Measurements from ENCODE around the gene CRELD1. TPM values are rescaled to one million over a fixed set of nuclear protein-coding genes. Genes with fewer than 3 reads are reported as not detected.

Gene CRELD1
- total and polyA plus RNA-seq, 2 experiments from 2014 or later = 43.9 to 82.9 TPM

DNA sequence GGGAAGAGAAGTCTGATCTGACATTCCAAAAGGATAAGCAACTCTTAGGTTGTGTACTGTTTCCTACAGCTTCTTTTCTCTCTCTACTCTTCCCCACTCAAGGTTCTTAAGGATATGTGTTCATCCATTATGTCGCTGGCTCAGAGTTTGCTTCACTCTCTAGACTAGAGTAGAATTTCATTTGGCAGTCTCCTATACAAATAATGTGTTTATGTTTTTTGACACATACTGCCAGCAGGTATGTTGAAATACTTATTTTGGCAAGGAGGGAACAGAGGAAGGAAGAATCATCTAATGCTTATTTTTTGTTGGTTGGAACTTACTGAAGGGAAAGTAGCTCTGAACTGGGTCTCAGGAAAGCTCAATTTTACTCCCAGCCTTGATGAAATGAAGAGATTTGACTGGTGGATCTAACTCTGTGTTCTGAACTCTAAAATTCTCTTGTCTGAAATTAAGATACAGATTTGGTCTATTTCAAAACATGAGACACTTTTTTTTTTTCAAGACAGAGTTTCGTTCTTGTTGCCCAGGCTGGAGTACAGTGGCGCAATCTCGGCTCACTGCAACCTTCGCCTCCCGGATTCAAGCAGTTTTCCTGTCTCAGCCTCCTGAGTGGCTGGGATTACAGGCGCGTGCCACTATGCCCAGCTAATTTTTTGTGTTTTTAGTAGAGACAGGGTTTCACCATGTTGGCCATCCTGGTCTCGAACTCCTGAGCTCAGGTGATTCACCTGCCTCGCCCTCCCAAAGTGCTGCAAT, 60.6 kb downstream of the CRELD1 start:
- H3K9me3 ChIP-seq (ENCODE audit: low read depth) = no peaks in the 10 kb centered on the region
- H3K27me3 ChIP-seq = no peaks in the 10 kb centered on the region
- H3K4me2 ChIP-seq = no peak overlapping the region
- no peak for TF ChIP-seq EZH2 (IDR thresholded peaks at IDR 0.05; ENCODE audit: borderline replicate concordance)
- WGBS (ENCODE audit: low lambda C conversion rate, missing lambda C conversion rate) = 97% methylated on average over 10 of the region's 10 CpGs
- no peaks in the 10 kb centered on the region for H3K36me3 ChIP-seq (replicated peaks; ENCODE audit: insufficient read depth, low read depth)
- peaks cover 3% of the 10 kb centered on the region for H3K79me2 ChIP-seq
- no peaks in the 10 kb centered on the region for H4K20me1 ChIP-seq (ENCODE audit: insufficient read depth, poor library complexity, severe bottlenecking)
- no peak overlapping the region for H3K27ac ChIP-seq
- H3K4me3 ChIP-seq = no peak overlapping the region
- no peaks in the 10 kb centered on the region for H3K4me1 ChIP-seq (ENCODE audit: insufficient read depth)
- no peak overlapping the region for H2AFZ ChIP-seq
- DNase-seq (ENCODE audit: low spot score) = no peak
- no peaks in the 10 kb centered on the region for H3K9me2 ChIP-seq (replicated peaks; ENCODE audit: insufficient read depth)

Small RNA genes within 50 kb of the gene (small RNA-seq; reads per million reads assigned to genes)
- gene RNU6-882P = not detected

Other genes starting within 250 kb of the CRELD1 start
- gene CPNE9, start 230.0 kb upstream of the CRELD1 start, total RNA-seq = not detected in 2 replicates
- gene CPNE9, start 230.0 kb upstream of the CRELD1 start, polyA plus RNA-seq = not detected in 2 replicates
- gene BRPF1, start 202.1 kb upstream of the CRELD1 start, total RNA-seq = 9.6 and 10.7 TPM in 2 replicates
- gene BRPF1, start 202.1 kb upstream of the CRELD1 start, polyA plus RNA-seq = 9.1 and 9.3 TPM in 2 replicates
- gene OGG1, start 183.9 kb upstream of the CRELD1 start, total RNA-seq = 34.7 and 38.7 TPM in 2 replicates
- 43.2 and 48.9 TPM in 2 replicates for gene OGG1, start 183.9 kb upstream of the CRELD1 start, polyA plus RNA-seq
- 9.7 and 11.8 TPM in 2 replicates for gene CAMK1, start 163.9 kb upstream of the CRELD1 start, total RNA-seq
- 12.4 and 16.1 TPM in 2 replicates for gene CAMK1, start 163.9 kb upstream of the CRELD1 start, polyA plus RNA-seq
- 65.5 and 70.4 TPM in 2 replicates for gene TADA3, start 141.4 kb upstream of the CRELD1 start, total RNA-seq
- gene TADA3, start 141.4 kb upstream of the CRELD1 start, polyA plus RNA-seq = 55.5 and 61.2 TPM in 2 replicates
- gene ARPC4, start 140.8 kb upstream of the CRELD1 start, total RNA-seq = 175 and 182 TPM in 2 replicates
- gene ARPC4, start 140.8 kb upstream of the CRELD1 start, polyA plus RNA-seq = 132 and 149 TPM in 2 replicates
- gene TTLL3, start 123.6 kb upstream of the CRELD1 start, total RNA-seq = 20.5 and 21.5 TPM in 2 replicates
- 27.4 and 52.2 TPM in 2 replicates for gene TTLL3, start 123.6 kb upstream of the CRELD1 start, polyA plus RNA-seq
- gene RPUSD3, start 89.8 kb upstream of the CRELD1 start, total RNA-seq = 37.4 and 38.7 TPM in 2 replicates
- 74.7 and 82.3 TPM in 2 replicates for gene RPUSD3, start 89.8 kb upstream of the CRELD1 start, polyA plus RNA-seq
- 16.6 and 20.4 TPM in 2 replicates for gene CIDEC, start 53.6 kb upstream of the CRELD1 start, total RNA-seq
- 28.7 and 37.3 TPM in 2 replicates for gene CIDEC, start 53.6 kb upstream of the CRELD1 start, polyA plus RNA-seq
- 61.4 and 73.8 TPM in 2 replicates for gene JAGN1, start 43.2 kb upstream of the CRELD1 start, total RNA-seq
- 70.2 and 83.5 TPM in 2 replicates for gene JAGN1, start 43.2 kb upstream of the CRELD1 start, polyA plus RNA-seq
- gene IL17RE, start 31.0 kb upstream of the CRELD1 start, total RNA-seq = 9.1 and 10.2 TPM in 2 replicates
- 6.3 and 6.8 TPM in 2 replicates for gene IL17RE, start 31.0 kb upstream of the CRELD1 start, polyA plus RNA-seq
- gene IL17RC, start 16.7 kb upstream of the CRELD1 start, total RNA-seq = 27.3 and 39.4 TPM in 2 replicates
- gene IL17RC, start 16.7 kb upstream of the CRELD1 start, polyA plus RNA-seq = 47.8 and 48.5 TPM in 2 replicates
- 1.1 and 2.5 TPM in 2 replicates for gene PRRT3, start 18.6 kb downstream of the CRELD1 start, total RNA-seq
- gene PRRT3, start 18.6 kb downstream of the CRELD1 start, polyA plus RNA-seq = 2.0 and 4.0 TPM in 2 replicates
- 116 and 133 TPM in 2 replicates for gene EMC3, start 53.0 kb downstream of the CRELD1 start, total RNA-seq
- gene EMC3, start 53.0 kb downstream of the CRELD1 start, polyA plus RNA-seq = 147 and 151 TPM in 2 replicates
- 7.3 and 8.8 TPM in 2 replicates for gene FANCD2, start 92.6 kb downstream of the CRELD1 start, total RNA-seq
- gene FANCD2, start 92.6 kb downstream of the CRELD1 start, polyA plus RNA-seq = 4.4 and 5.3 TPM in 2 replicates
- gene FANCD2OS, start 174.4 kb downstream of the CRELD1 start, total RNA-seq = not detected in 2 replicates
- not detected in 2 replicates for gene FANCD2OS, start 174.4 kb downstream of the CRELD1 start, polyA plus RNA-seq
- 105 and 112 TPM in 2 replicates for gene BRK1, start 181.8 kb downstream of the CRELD1 start, total RNA-seq
- gene BRK1, start 181.8 kb downstream of the CRELD1 start, polyA plus RNA-seq = 186 and 188 TPM in 2 replicates
- gene VHL, start 207.9 kb downstream of the CRELD1 start, total RNA-seq = 54.3 and 57.9 TPM in 2 replicates
- 21.8 and 32.1 TPM in 2 replicates for gene VHL, start 207.9 kb downstream of the CRELD1 start, polyA plus RNA-seq
- 3.7 and 4.0 TPM in 2 replicates for gene IRAK2, start 231.1 kb downstream of the CRELD1 start, total RNA-seq
- gene IRAK2, start 231.1 kb downstream of the CRELD1 start, polyA plus RNA-seq = 2.3 and 2.5 TPM in 2 replicates

All from hepatocyte (in vitro differentiated cells).